K562 (cell line): ENCODE measurements around the gene XPOT. TPM values are rescaled to one million over a fixed set of nuclear protein-coding genes. Genes with fewer than 3 reads are reported as not detected.

Experiments
- BRD9 ChIP-seq: fragments of 450-650 bp; IDR thresholded peaks from 2 replicates; pipeline ENCODE4 v1.6.1; 2018; ENCODE audit warnings: low read depth; ENCODE audit not compliant: partially characterized antibody
- ETS2 ChIP-seq: IDR thresholded peaks from 2 replicates; pipeline ENCODE4 v1.6.1; 2016; ENCODE audit warnings: borderline replicate concordance, missing genetic modification characterization, mild to moderate bottlenecking, moderate library complexity, missing compliant biosample characterization; ENCODE audit not compliant: poor library complexity, severe bottlenecking
- GABPB2 ChIP-seq: fragments of 250-450 bp; sonication (Bioruptor Pico); conservative IDR thresholded peaks from 2 replicates; pipeline ENCODE4 v1.5.1; 2021; ENCODE audit warnings: mild to moderate bottlenecking
- GTF2A2 ChIP-seq: IDR thresholded peaks from 2 replicates; pipeline ENCODE4 v1.6.1; 2016; ENCODE audit warnings: mild to moderate bottlenecking, missing genetic modification characterization, missing compliant biosample characterization
- HCFC1 ChIP-seq: IDR thresholded peaks from 2 replicates; pipeline ENCODE4 v1.6.1; 2012; ENCODE audit warnings: low read depth, low read length, improper control_type of control experiment
- NBN ChIP-seq: fragments of 450-650 bp; IDR thresholded peaks from 2 replicates; pipeline ENCODE4 v1.6.1; 2016; ENCODE audit warnings: low read depth, mild to moderate bottlenecking
- NR1H2 ChIP-seq: sonication (generic); formaldehyde crosslinking; IDR thresholded peaks from 2 replicates; pipeline ENCODE4 v1.4.0; 2020; ENCODE audit warnings: mild to moderate bottlenecking, missing genetic modification reagents
- PHF8 ChIP-seq: fragments of 200-600 bp; sonication (generic); IDR thresholded peaks from 2 replicates; pipeline ENCODE4 v1.6.1; 2012; ENCODE audit warnings: mixed run types, mild to moderate bottlenecking, inconsistent platforms, low read length, moderate library complexity, borderline replicate concordance
- POLR2G ChIP-seq: fragments of 200-400 bp; formaldehyde crosslinking; IDR thresholded peaks from 2 replicates; pipeline ENCODE4 v1.6.1; 2017; ENCODE audit warnings: low read depth, mild to moderate bottlenecking, antibody characterized with exemption, low read length, moderate library complexity
- SMAD4 ChIP-seq: fragments of 250-450 bp; sonication (Bioruptor Pico); conservative IDR thresholded peaks from 2 replicates; pipeline ENCODE4 v1.8.0; 2021; ENCODE audit warnings: inconsistent platforms, mild to moderate bottlenecking, moderate library complexity
- SP2 ChIP-seq: IDR thresholded peaks from 2 replicates; pipeline ENCODE4 v1.6.1; 2011; ENCODE audit warnings: mild to moderate bottlenecking, low read depth, low read length, moderate library complexity; ENCODE audit not compliant: poor library complexity, severe bottlenecking; ENCODE audit errors: extremely low read depth
- ZNF197 ChIP-seq: fragments of 200-800 bp; sonication (Bioruptor generic); IDR thresholded peaks from 2 replicates; pipeline ENCODE4 v1.6.1; 2016; ENCODE audit warnings: low read depth, missing genetic modification characterization, missing compliant biosample characterization
- polyA plus RNA-seq, 8 experiments: library from polyadenylated mRNA; depleted of rRNA in 4 of 8; stranded (reverse) in 5 of 8; unstranded in 3 of 8; fragments of >200 nt; fragmentation: Nextera tagmentation in 2 of 8; fragmentation: Illumina TruSeq in 1 of 8; extraction: Ambion mirVana in 2 of 8; extraction: Trizol in 1 of 8; gene quantifications; 2 replicates each; pipeline versions ENCODE4 v1.2.1 to v1.2.3, GENCODE V29; 2011 to 2014; ENCODE audit warnings: inconsistent platforms in 1 of 8, missing spikeins in 1 of 8
- total RNA-seq, 7 experiments: library from RNA; depleted of rRNA in 6 of 7; stranded (reverse); fragments of >200 nt in 6 of 7; fragmentation: Illumina TruSeq in 2 of 7; extraction: Trizol in 2 of 7; gene quantifications; 2 replicates each; pipeline versions ENCODE4 v1.2.1 to v1.2.3, GENCODE V29; 2011 to 2021; ENCODE audit warnings: low replicate concordance in 1 of 7
- TF ChIP-seq, protein P1 (sequence below): fragments of 150-350 bp; conservative IDR thresholded peaks from 2 replicates; pipeline ENCODE4 v1.6.1; 2014; ENCODE audit warnings: low read length
- TF ChIP-seq, protein P2 (sequence below): fragments of 450-650 bp; IDR thresholded peaks from 2 replicates; pipeline ENCODE4 v1.6.1; 2016; ENCODE audit warnings: antibody characterized with exemption
- TF ChIP-seq, protein P3 (sequence below): fragments of 250-450 bp; sonication (Bioruptor Pico); IDR thresholded peaks from 2 replicates; pipeline ENCODE4 v1.4.0; 2020; ENCODE audit warnings: mild to moderate bottlenecking, moderate library complexity, borderline replicate concordance
- TF ChIP-seq, protein P4 (sequence below): sonication (generic); formaldehyde crosslinking; IDR thresholded peaks from 2 replicates; pipeline ENCODE4 v1.8.0; 2022; ENCODE audit warnings: mild to moderate bottlenecking, missing genetic modification reagents

XPOT gene
- total and polyA plus RNA-seq, 9 of the 15 experiments (the other 6 are each of a cell fraction or from before 2014, with no cell fraction given): 26.2 to 192 (median 102) TPM

DNA sequence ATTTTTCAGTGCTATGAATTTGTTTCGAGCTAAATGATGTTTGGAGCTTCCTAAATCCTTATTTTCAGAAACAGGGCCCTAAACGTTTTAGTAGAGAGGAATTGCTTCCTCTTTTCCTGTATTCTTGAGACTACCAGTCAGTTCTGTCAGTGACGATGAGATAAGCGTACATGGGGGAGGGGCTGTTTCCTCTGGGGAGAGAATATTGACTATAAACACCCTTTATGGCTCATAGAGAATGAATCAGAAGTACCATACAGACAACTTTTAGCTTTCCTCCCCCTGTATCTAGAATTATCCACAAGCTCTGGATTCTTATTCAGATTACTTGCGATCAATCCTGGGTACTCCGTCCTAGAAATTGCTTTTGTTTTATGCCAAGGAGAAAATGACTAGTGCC lies 52.8 kb downstream of the XPOT start (continued):
- TF ChIP-seq, protein P1, sequence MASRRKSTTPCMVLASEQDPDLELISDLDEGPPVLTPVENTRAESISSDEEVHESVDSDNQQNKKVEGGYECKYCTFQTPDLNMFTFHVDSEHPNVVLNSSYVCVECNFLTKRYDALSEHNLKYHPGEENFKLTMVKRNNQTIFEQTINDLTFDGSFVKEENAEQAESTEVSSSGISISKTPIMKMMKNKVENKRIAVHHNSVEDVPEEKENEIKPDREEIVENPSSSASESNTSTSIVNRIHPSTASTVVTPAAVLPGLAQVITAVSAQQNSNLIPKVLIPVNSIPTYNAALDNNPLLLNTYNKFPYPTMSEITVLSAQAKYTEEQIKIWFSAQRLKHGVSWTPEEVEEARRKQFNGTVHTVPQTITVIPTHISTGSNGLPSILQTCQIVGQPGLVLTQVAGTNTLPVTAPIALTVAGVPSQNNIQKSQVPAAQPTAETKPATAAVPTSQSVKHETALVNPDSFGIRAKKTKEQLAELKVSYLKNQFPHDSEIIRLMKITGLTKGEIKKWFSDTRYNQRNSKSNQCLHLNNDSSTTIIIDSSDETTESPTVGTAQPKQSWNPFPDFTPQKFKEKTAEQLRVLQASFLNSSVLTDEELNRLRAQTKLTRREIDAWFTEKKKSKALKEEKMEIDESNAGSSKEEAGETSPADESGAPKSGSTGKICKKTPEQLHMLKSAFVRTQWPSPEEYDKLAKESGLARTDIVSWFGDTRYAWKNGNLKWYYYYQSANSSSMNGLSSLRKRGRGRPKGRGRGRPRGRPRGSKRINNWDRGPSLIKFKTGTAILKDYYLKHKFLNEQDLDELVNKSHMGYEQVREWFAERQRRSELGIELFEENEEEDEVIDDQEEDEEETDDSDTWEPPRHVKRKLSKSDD: no peak
- TF ChIP-seq NR1H2 (CRISPR knock-in tag) (no peak), PHF8 (no peak), SP2 (no peak), SMAD4 (no peak), ZNF197 (CRISPR knock-in tag) (no peak), HCFC1 (no peak), NBN (no peak), POLR2G (no peak), ETS2 (tag) (no peak), BRD9 (no peak), GTF2A2 (no peak), GABPB2 (no peak)
- TF ChIP-seq, protein P2, sequence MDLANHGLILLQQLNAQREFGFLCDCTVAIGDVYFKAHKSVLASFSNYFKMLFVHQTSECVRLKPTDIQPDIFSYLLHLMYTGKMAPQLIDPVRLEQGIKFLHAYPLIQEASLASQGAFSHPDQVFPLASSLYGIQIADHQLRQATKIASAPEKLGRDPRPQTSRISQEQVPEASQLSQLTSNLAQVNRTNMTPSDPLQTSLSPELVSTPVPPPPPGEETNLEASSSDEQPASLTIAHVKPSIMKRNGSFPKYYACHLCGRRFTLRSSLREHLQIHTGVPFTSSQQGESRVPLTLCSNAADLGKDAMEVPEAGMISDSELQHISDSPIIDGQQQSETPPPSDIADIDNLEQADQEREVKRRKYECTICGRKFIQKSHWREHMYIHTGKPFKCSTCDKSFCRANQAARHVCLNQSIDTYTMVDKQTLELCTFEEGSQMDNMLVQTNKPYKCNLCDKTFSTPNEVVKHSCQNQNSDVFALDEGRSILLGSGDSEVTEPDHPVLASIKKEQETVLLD: no peak
- TF ChIP-seq, protein P3, sequence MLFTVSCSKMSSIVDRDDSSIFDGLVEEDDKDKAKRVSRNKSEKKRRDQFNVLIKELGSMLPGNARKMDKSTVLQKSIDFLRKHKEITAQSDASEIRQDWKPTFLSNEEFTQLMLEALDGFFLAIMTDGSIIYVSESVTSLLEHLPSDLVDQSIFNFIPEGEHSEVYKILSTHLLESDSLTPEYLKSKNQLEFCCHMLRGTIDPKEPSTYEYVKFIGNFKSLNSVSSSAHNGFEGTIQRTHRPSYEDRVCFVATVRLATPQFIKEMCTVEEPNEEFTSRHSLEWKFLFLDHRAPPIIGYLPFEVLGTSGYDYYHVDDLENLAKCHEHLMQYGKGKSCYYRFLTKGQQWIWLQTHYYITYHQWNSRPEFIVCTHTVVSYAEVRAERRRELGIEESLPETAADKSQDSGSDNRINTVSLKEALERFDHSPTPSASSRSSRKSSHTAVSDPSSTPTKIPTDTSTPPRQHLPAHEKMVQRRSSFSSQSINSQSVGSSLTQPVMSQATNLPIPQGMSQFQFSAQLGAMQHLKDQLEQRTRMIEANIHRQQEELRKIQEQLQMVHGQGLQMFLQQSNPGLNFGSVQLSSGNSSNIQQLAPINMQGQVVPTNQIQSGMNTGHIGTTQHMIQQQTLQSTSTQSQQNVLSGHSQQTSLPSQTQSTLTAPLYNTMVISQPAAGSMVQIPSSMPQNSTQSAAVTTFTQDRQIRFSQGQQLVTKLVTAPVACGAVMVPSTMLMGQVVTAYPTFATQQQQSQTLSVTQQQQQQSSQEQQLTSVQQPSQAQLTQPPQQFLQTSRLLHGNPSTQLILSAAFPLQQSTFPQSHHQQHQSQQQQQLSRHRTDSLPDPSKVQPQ (CRISPR knock-in tag): no peak
- TF ChIP-seq, protein P4, sequence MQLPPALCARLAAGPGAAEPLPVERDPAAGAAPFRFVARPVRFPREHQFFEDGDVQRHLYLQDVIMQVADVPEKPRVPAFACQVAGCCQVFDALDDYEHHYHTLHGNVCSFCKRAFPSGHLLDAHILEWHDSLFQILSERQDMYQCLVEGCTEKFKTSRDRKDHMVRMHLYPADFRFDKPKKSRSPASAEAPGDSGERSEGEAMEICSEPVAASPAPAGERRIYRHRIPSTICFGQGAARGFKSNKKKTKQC: no peak
